H9 (cell line): ENCODE data around the gene SGSM2. TPM values are rescaled to one million over a fixed set of nuclear protein-coding genes. Genes with fewer than 3 reads are reported as not detected.

Experiments used
- DNase-seq: peaks from one replicate; pipeline ENCODE4 v3.0.0-alpha.2; 2017
- H2AFZ ChIP-seq: one replicate; pipeline ENCODE4 v1.6.1; 2013; ENCODE audit warnings: mild to moderate bottlenecking, low read length, control low read depth, moderate library complexity
- H2AK5ac ChIP-seq: 2 replicates; pipeline ENCODE4 v1.6.1; 2013; ENCODE audit warnings: low read length, control low read depth, mixed read lengths; ENCODE audit not compliant: insufficient read length
- H2BK120ac ChIP-seq: one replicate; pipeline ENCODE4 v1.6.1; 2013; ENCODE audit warnings: low read depth, mild to moderate bottlenecking, low read length, control low read depth, inconsistent platforms; ENCODE audit not compliant: poor library complexity, severe bottlenecking
- H2BK12ac ChIP-seq: 2 replicates; pipeline ENCODE4 v1.6.1; 2013; ENCODE audit warnings: low read length, control low read depth, mixed read lengths, low read depth; ENCODE audit not compliant: insufficient read length
- H2BK15ac ChIP-seq: 2 replicates; pipeline ENCODE4 v1.6.1; 2013; ENCODE audit warnings: low read depth, low read length, control low read depth
- H2BK20ac ChIP-seq: one replicate; pipeline ENCODE4 v1.6.1; 2013; ENCODE audit warnings: low read depth, mild to moderate bottlenecking, low read length, control low read depth, inconsistent platforms; ENCODE audit not compliant: poor library complexity, severe bottlenecking
- H2BK5ac ChIP-seq: 2 replicates; pipeline ENCODE4 v1.6.1; 2013; ENCODE audit warnings: low read length, control low read depth, mixed read lengths; ENCODE audit not compliant: insufficient read length
- H3K14ac ChIP-seq: 2 replicates; pipeline ENCODE4 v1.6.1; 2013; ENCODE audit warnings: low read length, control low read depth; ENCODE audit not compliant: insufficient read depth
- H3K18ac ChIP-seq: 2 replicates; pipeline ENCODE4 v1.6.1; 2013; ENCODE audit warnings: low read depth, mild to moderate bottlenecking, mixed read lengths, low read length, control low read depth; ENCODE audit not compliant: insufficient read length
- H3K23ac ChIP-seq: 2 replicates; pipeline ENCODE4 v1.6.1; 2013; ENCODE audit warnings: low read length, control low read depth, mixed read lengths, low read depth; ENCODE audit not compliant: insufficient read length
- H3K23me2 ChIP-seq: 2 replicates; pipeline ENCODE4 v1.6.1; 2013; ENCODE audit warnings: low read depth, mild to moderate bottlenecking, mixed read lengths, low read length, control low read depth; ENCODE audit not compliant: insufficient read length, poor library complexity, severe bottlenecking
- H3K27ac ChIP-seq: 2 replicates; pipeline ENCODE4 v1.5.1; 2013; ENCODE audit warnings: low read length, control low read depth, mixed read lengths, low read depth; ENCODE audit not compliant: insufficient read length
- H3K27me3 ChIP-seq: 2 replicates; pipeline ENCODE4 v1.6.1; 2013; ENCODE audit warnings: low read length, control low read depth, inconsistent platforms; ENCODE audit not compliant: insufficient read depth
- H3K4ac ChIP-seq: 2 replicates; pipeline ENCODE4 v1.6.1; 2013; ENCODE audit warnings: low read depth, mild to moderate bottlenecking, control low read depth, inconsistent platforms, low read length, moderate library complexity
- H3K4me1 ChIP-seq: 2 replicates; pipeline ENCODE4 v1.6.1; 2013; ENCODE audit warnings: low read length, control low read depth, inconsistent platforms; ENCODE audit not compliant: insufficient read depth
- H3K4me2 ChIP-seq: 2 replicates; pipeline ENCODE4 v1.6.1; 2013; ENCODE audit warnings: low read length, control low read depth, mixed read lengths; ENCODE audit not compliant: insufficient read length, insufficient read depth
- H3K56ac ChIP-seq: 2 replicates; pipeline ENCODE4 v1.6.1; 2013; ENCODE audit warnings: low read depth, mild to moderate bottlenecking, mixed read lengths, low read length, control low read depth; ENCODE audit not compliant: insufficient read length
- H3K79me1 ChIP-seq: 2 replicates; pipeline ENCODE4 v1.6.1; 2013; ENCODE audit warnings: low read depth, mild to moderate bottlenecking, moderate library complexity, low read length, control low read depth, inconsistent platforms; ENCODE audit not compliant: insufficient read depth, poor library complexity, severe bottlenecking
- H3K79me2 ChIP-seq: 2 replicates; pipeline ENCODE4 v1.6.1; 2013; ENCODE audit warnings: low read length, control low read depth, inconsistent platforms; ENCODE audit not compliant: insufficient read depth
- H3K9ac ChIP-seq: 2 replicates; pipeline ENCODE4 v1.6.1; 2013; ENCODE audit warnings: low read length, control low read depth, mixed read lengths; ENCODE audit not compliant: insufficient read length; ENCODE audit errors: extremely low read depth
- H3K9me3 ChIP-seq: one replicate; pipeline ENCODE4 v1.6.1; 2013; ENCODE audit warnings: low read depth, low read length, inconsistent platforms; ENCODE audit not compliant: control insufficient read depth
- H3T11ph ChIP-seq: one replicate; pipeline ENCODE4 v1.6.1; 2013; ENCODE audit warnings: mild to moderate bottlenecking, low read length, control low read depth, inconsistent platforms
- H4K20me1 ChIP-seq: one replicate; pipeline ENCODE4 v1.6.1; 2013; ENCODE audit not compliant: control insufficient read depth, insufficient read length, insufficient read depth
- H4K5ac ChIP-seq: 2 replicates; pipeline ENCODE4 v1.6.1; 2013; ENCODE audit warnings: low read depth, mild to moderate bottlenecking, mixed read lengths, low read length, control low read depth; ENCODE audit not compliant: insufficient read length
- H4K8ac ChIP-seq: replicated peaks from 2 replicates; pipeline ENCODE4 v1.6.1; 2013; ENCODE audit warnings: low read length, control low read depth, mixed read lengths, low read depth; ENCODE audit not compliant: insufficient read length
- H4K91ac ChIP-seq: 2 replicates; pipeline ENCODE4 v1.6.1; 2013; ENCODE audit warnings: low read depth, mild to moderate bottlenecking, moderate library complexity, mixed read lengths, low read length, control low read depth; ENCODE audit not compliant: insufficient read length
- H3K27ac Mint-ChIP-seq, 3 experiments: 2 replicates in 2 of 3; 3 replicates in 1 of 3; pipeline ENCODE4 v1.8.0; 2020 to 2021; ENCODE audit warnings: mixed read lengths in 3 of 3, mild to moderate bottlenecking in 1 of 3, moderate library complexity in 1 of 3
- H3K27me3 Mint-ChIP-seq: 2 replicates; pipeline ENCODE4 v1.8.0; 2021; ENCODE audit warnings: low read depth, mild to moderate bottlenecking, moderate library complexity, mixed read lengths
- H3K36me3 Mint-ChIP-seq, 3 experiments: 2 replicates in 2 of 3; 3 replicates in 1 of 3; pipeline ENCODE4 v1.8.0; 2020 to 2021; ENCODE audit warnings: low read depth in 3 of 3, mixed read lengths in 3 of 3; ENCODE audit not compliant: insufficient read depth in 1 of 3
- H3K4me1 Mint-ChIP-seq, 2 experiments: 2 replicates each; pipeline ENCODE4 v1.8.0; 2020; ENCODE audit warnings: mixed read lengths in 2 of 2
- H3K4me3 Mint-ChIP-seq, 2 experiments: 2 replicates in 1 of 2; 3 replicates in 1 of 2; pipeline ENCODE4 v1.8.0; 2020 to 2021; ENCODE audit warnings: mild to moderate bottlenecking in 2 of 2, mixed read lengths in 2 of 2, moderate library complexity in 1 of 2
- H3K9me3 Mint-ChIP-seq, 2 experiments: 2 replicates in 1 of 2; 3 replicates in 1 of 2; pipeline ENCODE4 v1.8.0; 2020; ENCODE audit warnings: mild to moderate bottlenecking in 2 of 2, mixed read lengths in 2 of 2, moderate library complexity in 1 of 2
- CTCF ChIP-seq: fragments of 200-600 bp; sonication (generic); conservative IDR thresholded peaks from 3 replicates; pipeline ENCODE4 v1.8.0; 2021; ENCODE audit warnings: antibody characterized with exemption, mild to moderate bottlenecking
- WGBS: extraction: QIAGEN DNeasy Blood & Tissue Kit; methylation state at CpG from one replicate; pipeline ENCODE4 v1.1.7; 2013; ENCODE audit warnings: missing lambda C conversion rate, low lambda C conversion rate, mixed read lengths; ENCODE audit not compliant: insufficient read length; ENCODE audit errors: extremely low coverage; 5-methylcytosine and 5-hydroxymethylcytosine counted together
- total RNA-seq: library from RNA; stranded (reverse); gene quantifications from 2 replicates; pipeline ENCODE4 v1.2.1, GENCODE V29; 2021

SGSM2 gene
- total RNA-seq, 1 experiment from 2014 or later = 45.6 TPM

- no peak overlapping the region; the same call in 1 of the 2 replicates for H3K4ac ChIP-seq
- no CpG with 5 or more reads among the region's 8 CpGs for WGBS
- peak overlapping the region; percentile 83 for H2BK12ac ChIP-seq
- peaks cover 5% of the 10 kb centered on the region for H3K23me2 ChIP-seq
- H3K79me1 ChIP-seq = no peaks in the 10 kb centered on the region
- no peak overlapping the region for H2BK120ac ChIP-seq
- H3K9me3 ChIP-seq = no peaks in the 10 kb centered on the region
- no peak overlapping the region for H3K56ac ChIP-seq
- no peak overlapping the region for H3K18ac ChIP-seq
- Mint-ChIP-seq H3K27ac (peak overlapping the region in 1 of 3 experiments; percentile 44; a peak in 1 of 7 replicates), H3K27me3 (no peaks in the 10 kb centered on the region), H3K4me1 (peaks cover 19 to 24% of the 10 kb centered on the region in 2 experiments), H3K4me3 (no peak overlapping the region), H3K36me3 (peaks cover 5 to 24% (median 16%) of the 10 kb centered on the region in 3 experiments; a peak in 6 of 7 replicates), H3K9me3 (no peaks in the 10 kb centered on the region)
- no peak overlapping the region for H4K5ac ChIP-seq
- no peaks in the 10 kb centered on the region for H4K20me1 ChIP-seq
- peaks cover 4% of the 10 kb centered on the region for H3K4me1 ChIP-seq
- H3K9ac ChIP-seq = no peak overlapping the region
- H2BK20ac ChIP-seq = no peak overlapping the region
- H2BK5ac ChIP-seq = no peak overlapping the region
- no peak overlapping the region for H3K4me2 ChIP-seq
- H2AFZ ChIP-seq = no peak overlapping the region
- no peak overlapping the region for H3K27ac ChIP-seq
- H3K14ac ChIP-seq = no peak overlapping the region
- TF ChIP-seq CTCF = no peak
- no peak for DNase-seq
- H3T11ph ChIP-seq = no peak overlapping the region
- H4K8ac ChIP-seq = no peak overlapping the region
- H3K23ac ChIP-seq = no peak overlapping the region
- H3K79me2 ChIP-seq = no peaks in the 10 kb centered on the region; the same call in 1 of the 2 replicates
- H2BK15ac ChIP-seq = no peak overlapping the region
- H2AK5ac ChIP-seq = no peak overlapping the region
- H3K27me3 ChIP-seq = no peaks in the 10 kb centered on the region
- peak overlapping the region; percentile 76 for H4K91ac ChIP-seq
Observed at GRCh38 chr17:2346475-2346874, 9.2 kb downstream of the SGSM2 start.
